HEK293T (cell line): ENCODE measurements around the gene MAML2.

ENCODE experiments used
- BHLHE40 ChIP-seq: fragments of 450-650 bp; IDR thresholded peaks from 2 replicates; pipeline ENCODE4 v1.6.1; 2016; ENCODE audit warnings: mild to moderate bottlenecking, moderate library complexity, borderline replicate concordance
- ELF4 ChIP-seq: fragments of 450-650 bp; IDR thresholded peaks from 2 replicates; pipeline ENCODE4 v1.6.1; 2017; ENCODE audit warnings: antibody characterized with exemption
- FOXM1 ChIP-seq: fragments of 450-650 bp; IDR thresholded peaks from 2 replicates; pipeline ENCODE4 v1.6.1; 2017; ENCODE audit warnings: mild to moderate bottlenecking, borderline replicate concordance
- HDGF ChIP-seq: fragments of 450-650 bp; IDR thresholded peaks from 2 replicates; pipeline ENCODE4 v1.6.1; 2017; ENCODE audit warnings: antibody characterized with exemption, borderline replicate concordance
- NFRKB ChIP-seq: fragments of 450-650 bp; IDR thresholded peaks from 2 replicates; pipeline ENCODE4 v1.6.1; 2016; ENCODE audit warnings: mild to moderate bottlenecking, moderate library complexity
- PKNOX1 ChIP-seq: fragments of 450-650 bp; IDR thresholded peaks from 2 replicates; pipeline ENCODE4 v1.6.1; 2016
- SP1 ChIP-seq: fragments of 450-650 bp; IDR thresholded peaks from 2 replicates; pipeline ENCODE4 v1.6.1; 2017
- SUZ12 ChIP-seq: fragments of 450-650 bp; IDR thresholded peaks from 2 replicates; pipeline ENCODE4 v1.6.1; 2016; ENCODE audit warnings: mild to moderate bottlenecking
- ZNF384 ChIP-seq: fragments of 450-650 bp; IDR thresholded peaks from 2 replicates; pipeline ENCODE4 v1.6.1; 2016

GRCh38 chr11:96376796-96377195, 33.8 kb upstream of the MAML2 start:
- TF ChIP-seq PKNOX1 (no peak), SP1 (no peak), NFRKB (no peak), BHLHE40 (no peak), ELF4 (no peak), HDGF (no peak), FOXM1 (no peak), ZNF384 (no peak), SUZ12 (no peak)
